ENCODE results near the gene PTBP3.
A peak's percentile ranks its signal among the peaks of the same experiment; 100 is the strongest.

Gene PTBP3

DNA sequence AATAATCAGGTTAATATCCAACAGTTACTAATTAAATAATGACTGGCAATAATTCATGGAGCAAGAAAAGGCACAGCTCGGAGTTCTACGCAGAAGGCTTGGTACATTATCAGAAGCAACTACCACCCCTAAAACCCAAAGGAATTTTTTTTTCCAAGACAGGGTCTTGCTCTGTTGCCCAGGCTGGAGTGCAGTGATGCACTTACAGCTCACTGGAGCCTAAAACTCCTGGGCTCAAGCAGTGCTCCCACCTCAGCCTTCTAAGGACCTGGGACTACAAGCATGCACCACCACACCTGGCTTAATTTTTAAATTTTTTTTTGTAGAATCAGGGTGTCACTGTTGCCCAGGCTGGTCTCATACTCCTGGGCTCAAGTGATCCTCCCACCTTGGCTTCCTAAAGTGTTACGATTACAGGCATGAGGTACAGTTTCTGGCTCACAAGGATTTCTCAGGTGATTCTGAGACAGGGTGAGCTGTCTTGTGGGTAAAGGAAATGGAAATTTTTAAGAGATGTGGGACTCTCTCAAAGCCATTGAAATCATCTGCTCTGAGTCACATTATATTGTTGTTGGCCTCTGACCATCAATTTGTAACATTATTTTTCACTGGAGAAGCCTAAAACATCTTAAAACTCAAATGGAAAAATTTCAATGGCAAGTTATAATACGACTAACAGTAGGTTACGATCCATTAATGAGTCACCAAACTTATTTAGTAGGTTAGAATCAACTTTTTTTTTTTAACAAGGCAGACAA, 26.8 kb upstream of the PTBP3 start:
- no peak overlapping the region for H3K4me3 ChIP-seq (replicated peaks; ENCODE audit: low read depth, low read length)
- DNase-seq (ENCODE audit: low read depth): peak; percentile 46
- TF ChIP-seq, protein P1, sequence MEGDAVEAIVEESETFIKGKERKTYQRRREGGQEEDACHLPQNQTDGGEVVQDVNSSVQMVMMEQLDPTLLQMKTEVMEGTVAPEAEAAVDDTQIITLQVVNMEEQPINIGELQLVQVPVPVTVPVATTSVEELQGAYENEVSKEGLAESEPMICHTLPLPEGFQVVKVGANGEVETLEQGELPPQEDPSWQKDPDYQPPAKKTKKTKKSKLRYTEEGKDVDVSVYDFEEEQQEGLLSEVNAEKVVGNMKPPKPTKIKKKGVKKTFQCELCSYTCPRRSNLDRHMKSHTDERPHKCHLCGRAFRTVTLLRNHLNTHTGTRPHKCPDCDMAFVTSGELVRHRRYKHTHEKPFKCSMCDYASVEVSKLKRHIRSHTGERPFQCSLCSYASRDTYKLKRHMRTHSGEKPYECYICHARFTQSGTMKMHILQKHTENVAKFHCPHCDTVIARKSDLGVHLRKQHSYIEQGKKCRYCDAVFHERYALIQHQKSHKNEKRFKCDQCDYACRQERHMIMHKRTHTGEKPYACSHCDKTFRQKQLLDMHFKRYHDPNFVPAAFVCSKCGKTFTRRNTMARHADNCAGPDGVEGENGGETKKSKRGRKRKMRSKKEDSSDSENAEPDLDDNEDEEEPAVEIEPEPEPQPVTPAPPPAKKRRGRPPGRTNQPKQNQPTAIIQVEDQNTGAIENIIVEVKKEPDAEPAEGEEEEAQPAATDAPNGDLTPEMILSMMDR (IDR thresholded peaks at IDR 0.05; ENCODE audit: low read length, missing control alignments): no peak

DNA sequence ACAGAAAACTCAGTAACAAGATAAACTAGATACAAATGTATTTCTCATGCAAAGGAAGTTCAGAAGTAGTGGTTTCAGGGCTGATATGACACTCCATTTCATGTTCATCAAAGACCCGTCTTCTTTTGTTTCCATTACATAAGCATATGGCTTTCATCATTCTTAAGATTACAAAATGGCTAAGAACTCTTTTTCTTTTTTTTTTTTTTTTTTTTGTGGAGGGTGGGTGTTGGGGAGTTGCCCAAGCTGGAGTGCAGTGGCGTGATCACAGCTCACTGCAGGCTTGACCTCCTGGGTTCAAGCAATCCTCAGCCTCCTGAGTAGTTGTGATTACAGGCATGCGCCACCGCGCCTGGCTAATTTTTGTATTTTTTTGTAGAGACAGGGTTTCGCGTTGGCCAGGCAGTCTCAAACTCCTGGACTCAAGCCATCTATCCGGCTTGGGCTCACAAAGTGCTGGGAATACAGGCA, 22.0 kb upstream of the PTBP3 start:
- DNase-seq (ENCODE audit: low read depth): peak; percentile 56
- TF ChIP-seq, protein P1 (IDR thresholded peaks at IDR 0.05; ENCODE audit: low read length, missing control alignments): no peak
- no peak overlapping the region for H3K4me3 ChIP-seq (replicated peaks; ENCODE audit: low read depth, low read length)

DNA sequence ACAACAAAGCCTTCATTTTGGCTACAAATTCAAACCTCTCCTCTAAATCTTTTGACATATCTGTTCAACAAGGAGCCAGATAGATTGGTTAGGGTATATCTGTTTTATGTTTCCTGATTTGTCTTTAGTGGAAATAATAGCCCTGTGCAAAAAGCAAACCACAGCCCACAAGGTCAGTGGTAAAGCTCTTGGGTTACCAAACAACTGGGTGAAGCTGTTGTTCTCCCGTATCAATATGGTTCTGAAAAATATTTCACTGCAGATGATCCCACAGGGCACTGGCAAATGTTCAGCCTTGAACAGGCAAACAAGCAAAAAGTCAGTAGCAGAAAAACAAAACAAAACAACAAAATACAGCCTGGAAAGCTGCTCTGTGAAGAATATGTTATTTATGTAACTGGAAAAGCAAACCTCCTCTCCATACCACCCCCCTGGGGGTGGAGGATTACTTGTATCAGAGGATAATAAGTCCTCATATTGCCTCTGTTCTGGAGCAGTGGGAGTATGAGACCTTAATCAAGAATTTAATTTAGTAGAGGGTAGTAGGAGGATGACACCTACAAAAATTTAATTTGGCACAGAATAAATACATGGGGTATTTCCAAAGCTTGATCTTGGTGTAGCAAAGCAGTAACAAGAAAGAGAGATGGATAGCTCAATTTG, 20.8 kb upstream of the PTBP3 start:
- H3K4me3 ChIP-seq (replicated peaks; ENCODE audit: low read depth, low read length): no peak overlapping the region
- DNase-seq (ENCODE audit: low read depth): no peak
- TF ChIP-seq, protein P1 (IDR thresholded peaks at IDR 0.05; ENCODE audit: low read length, missing control alignments): no peak

DNA sequence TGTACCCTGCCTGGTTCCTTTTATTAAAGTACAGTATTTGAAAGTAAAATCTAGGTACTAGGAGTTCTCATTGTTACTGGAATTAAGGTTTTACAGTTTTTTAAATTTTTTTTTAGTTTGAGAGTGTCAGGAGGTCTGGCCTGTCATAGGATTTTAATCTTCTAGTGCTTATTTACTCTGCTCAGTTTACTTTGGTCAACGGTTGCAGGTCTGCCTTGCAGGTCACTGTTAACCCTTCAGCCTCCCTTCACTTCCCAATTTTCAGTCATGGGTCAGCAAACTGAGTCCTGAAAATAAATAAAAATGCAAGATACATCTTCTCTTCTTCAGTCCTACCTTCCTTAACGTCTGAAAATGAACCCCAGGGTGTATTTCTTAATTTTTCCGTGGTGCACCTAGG, 18.8 kb upstream of the PTBP3 start:
- no peak for DNase-seq (ENCODE audit: low read depth)

DNA sequence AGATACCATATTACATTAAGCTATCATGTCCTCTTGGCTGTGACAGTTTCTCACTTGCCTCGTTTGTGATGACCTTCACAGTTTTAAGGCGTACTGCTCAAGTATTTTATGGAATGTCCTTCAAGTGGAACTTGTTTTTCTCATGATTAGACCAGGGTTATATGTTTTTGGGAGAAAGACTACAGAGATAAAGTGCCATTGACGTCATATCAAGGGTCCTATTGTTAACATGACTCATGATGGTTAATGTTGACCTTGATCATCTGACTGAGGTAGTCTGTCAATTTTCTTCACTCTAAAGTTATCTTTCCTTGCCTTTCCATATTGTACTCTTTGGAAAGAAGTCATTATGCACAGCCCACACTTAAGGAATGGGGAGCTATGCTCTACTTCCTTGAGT, 17.8 kb upstream of the PTBP3 start:
- TF ChIP-seq, protein P1 (IDR thresholded peaks at IDR 0.05; ENCODE audit: low read length, missing control alignments): no peak
- DNase-seq (ENCODE audit: low read depth): no peak
- no peak overlapping the region for H3K4me3 ChIP-seq (replicated peaks; ENCODE audit: low read depth, low read length)

More for the DNA sequence above, 18.8 kb upstream of the PTBP3 start:
- TF ChIP-seq, protein P1 (IDR thresholded peaks at IDR 0.05; ENCODE audit: low read length, missing control alignments): no peak
- no peak overlapping the region for H3K4me3 ChIP-seq (replicated peaks; ENCODE audit: low read depth, low read length)

DNA sequence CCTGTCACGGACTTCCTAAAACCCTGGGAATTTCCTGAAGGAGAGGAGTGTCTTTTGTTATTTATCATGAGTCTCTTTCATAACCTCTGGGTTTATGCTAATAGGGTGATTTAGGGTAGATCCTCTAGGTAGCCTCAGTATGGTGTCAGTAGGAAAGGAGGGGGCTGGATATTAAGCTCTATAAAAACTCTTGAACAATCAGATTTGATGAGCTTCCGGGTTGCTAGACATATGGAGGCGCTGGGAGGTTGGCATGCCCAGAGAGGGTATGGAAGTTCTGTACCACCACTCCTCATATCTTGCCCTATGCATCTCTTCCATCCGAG, 15.6 kb upstream of the PTBP3 start:
- peak overlapping the region; percentile 57 for H3K4me3 ChIP-seq (replicated peaks; ENCODE audit: low read depth, low read length)
- TF ChIP-seq, protein P1 (IDR thresholded peaks at IDR 0.05; ENCODE audit: low read length, missing control alignments): no peak
- DNase-seq (ENCODE audit: low read depth): no peak
